ENCODE results near the gene RASA3.

The RASA3 gene

GRCh38 chr13:113934576-113934975 lies 197.8 kb downstream of the RASA3 start:
- DNase-seq (ENCODE audit: low read depth): no peak

GRCh38 chr13:113933901-113934300 lies 198.5 kb downstream of the RASA3 start:
- no peak for DNase-seq (ENCODE audit: low read depth)

- no peak for DNase-seq (ENCODE audit: low read depth)
Observed at GRCh38 chr13:113931841-113932459, 200.5 kb downstream of the RASA3 start.

- DNase-seq (ENCODE audit: low read depth): no peak
Observed at GRCh38 chr13:113930671-113931637, 201.5 kb downstream of the RASA3 start.

- no peak for DNase-seq (ENCODE audit: low read depth)
Observed at GRCh38 chr13:113929628-113930615, 202.5 kb downstream of the RASA3 start.

GRCh38 chr13:113928685-113929627 lies 203.5 kb downstream of the RASA3 start:
- no peak for DNase-seq (ENCODE audit: low read depth)
